HG03280 (cell line): ENCODE results near the gene NME8.

Experiments
- ATAC-seq: cut with Tn5 transposase; IDR thresholded peaks from one replicate; pipeline ENCODE4 v1.9.1; 2021; ENCODE audit warnings: mild to moderate bottlenecking, moderate library complexity; ENCODE audit not compliant: unreplicated experiment

NME8 gene

GRCh38 chr7:37930226-37930948 is 82.0 kb downstream of the NME8 start:
- ATAC-seq = no peak

- no peak for ATAC-seq
These were observed 84.1 kb downstream of the NME8 start for GRCh38 chr7:37932543-37932942.

DNA sequence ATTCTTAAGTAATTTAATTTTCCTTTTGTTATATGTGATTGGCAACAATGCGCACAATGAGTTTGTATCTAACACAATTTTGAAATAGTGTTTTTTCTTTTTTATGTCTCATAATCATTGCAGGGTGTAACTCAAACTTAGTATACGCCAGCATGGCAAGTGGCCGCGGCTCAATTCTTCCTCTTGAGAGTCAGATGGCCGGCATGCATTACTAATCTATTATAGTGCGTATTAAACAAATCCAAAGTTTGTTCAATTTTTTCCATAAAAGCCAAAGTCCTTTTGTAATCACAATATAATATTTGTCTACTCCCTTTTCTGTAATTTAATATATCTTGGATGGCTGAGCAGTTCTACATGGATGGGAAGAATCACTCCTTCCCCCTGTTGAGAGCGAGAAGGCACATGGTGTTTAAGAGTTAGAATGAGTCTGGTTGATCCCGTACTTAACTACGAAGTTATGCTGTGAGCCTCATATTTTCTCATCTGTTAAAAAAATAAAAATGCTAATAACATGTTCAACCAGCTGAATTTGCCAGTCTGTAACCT is 84.7 kb downstream of the NME8 start:
- no peak for ATAC-seq

DNA sequence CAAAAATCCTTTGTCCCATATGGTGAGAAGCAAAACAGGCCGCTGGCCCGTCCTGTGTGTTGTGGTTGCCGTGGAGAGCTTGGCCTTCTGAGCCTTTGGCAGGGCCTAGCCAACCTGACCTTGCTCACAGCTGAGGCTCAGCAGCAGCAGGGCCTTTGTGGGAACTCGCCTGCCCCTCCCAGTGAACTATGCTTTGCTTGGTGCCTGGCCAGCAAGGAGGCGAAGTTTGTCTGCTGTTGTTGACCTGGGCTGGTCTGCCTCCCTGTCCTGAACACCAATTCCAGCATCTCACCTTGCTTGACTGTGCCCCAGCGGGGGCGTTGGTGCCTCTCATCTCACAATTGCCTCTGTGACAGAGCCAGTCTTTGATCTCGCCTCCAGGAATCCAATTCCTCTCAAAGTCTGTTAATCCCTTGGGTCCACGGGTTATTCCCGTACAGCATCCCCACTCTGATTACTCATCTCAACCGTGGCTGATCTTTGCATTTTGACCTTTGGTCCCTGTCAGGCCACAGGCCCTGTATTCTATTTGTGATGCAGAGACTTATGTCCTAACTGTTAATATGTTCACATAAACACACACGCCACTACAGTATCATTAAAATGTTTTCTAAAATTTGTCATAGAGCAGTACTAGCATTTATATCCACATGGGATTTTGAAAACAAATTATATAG is 94.7 kb downstream of the NME8 start:
- ATAC-seq = no peak

GRCh38 chr7:37943905-37944736 is 95.7 kb downstream of the NME8 start:
- ATAC-seq = no peak

- no peak for ATAC-seq
These were observed 96.3 kb downstream of the NME8 start for GRCh38 chr7:37944737-37945054.

DNA sequence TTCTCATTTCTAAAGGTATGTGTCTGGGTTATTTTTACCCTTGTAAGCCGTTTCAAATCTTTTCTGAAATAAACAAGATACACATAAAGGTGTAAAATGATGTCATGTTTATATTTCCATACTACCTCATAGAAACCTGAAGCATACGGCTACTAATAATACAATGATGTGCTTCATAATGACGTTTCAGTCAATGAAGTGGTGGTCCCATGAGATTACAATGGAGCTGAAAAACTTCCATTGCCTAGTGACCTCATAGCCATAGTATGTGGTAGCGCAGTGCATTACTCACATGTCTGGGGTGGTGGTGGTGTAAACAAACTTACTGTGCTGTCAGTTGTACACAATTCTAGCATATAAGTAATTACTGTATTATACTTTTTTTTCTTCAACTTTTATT is 96.9 kb downstream of the NME8 start:
- no peak for ATAC-seq

GRCh38 chr7:37947138-37947940 is 98.9 kb downstream of the NME8 start:
- ATAC-seq = no peak

- no peak for ATAC-seq
These were observed 99.5 kb downstream of the NME8 start for GRCh38 chr7:37947941-37948210.
